Bronchial epithelial cell (primary cell): ENCODE results near the gene DISC1. TPM values are rescaled to one million over a fixed set of nuclear protein-coding genes. Genes with fewer than 3 reads are reported as not detected.
"Not testable (repeated sequence)": the region's sequence is repeated elsewhere in the genome, so short reads cannot be mapped to it uniquely, and the experiment has no call there.

Source experiments
- DNase-seq: peaks from one replicate; pipeline ENCODE4 v3.0.0-alpha.2; 2010; ENCODE audit warnings: low read depth
- FAIRE-seq: peaks from 2 replicates; lab custom pipeline; 2011; peaks lifted over from hg19 to GRCh38; lab: Jason Lieb, UNC
- H3K27me3 ChIP-seq: 2 replicates; pipeline ENCODE4 v1.5.1; 2011; ENCODE audit warnings: low read length; ENCODE audit not compliant: control insufficient read depth, insufficient read depth
- H3K36me3 ChIP-seq: 2 replicates; pipeline ENCODE4 v1.5.1; 2011; ENCODE audit warnings: low read length; ENCODE audit not compliant: control insufficient read depth, insufficient read depth
- H3K4me3 ChIP-seq: 2 replicates; pipeline ENCODE4 v1.5.1; 2011; ENCODE audit warnings: mild to moderate bottlenecking, low read depth, low read length, control low read depth
- total RNA-seq: library from RNA; depleted of rRNA; stranded (reverse); fragments of >200 nt; gene quantifications from 2 replicates; pipeline ENCODE4 v1.2.1, GENCODE V29; 2014
- TF ChIP-seq, protein P1 (sequence below): IDR thresholded peaks from 2 replicates; pipeline ENCODE4 v1.5.1; 2011; ENCODE audit warnings: mild to moderate bottlenecking, moderate library complexity, low read length, control low read depth, inconsistent platforms; ENCODE audit not compliant: insufficient read depth, severe bottlenecking

The DISC1 gene
- total RNA-seq, 1 donor from 2014 or later = 0.79 TPM

GRCh38 chr1:231666220-231666936 is 39.8 kb downstream of the DISC1 start:
- FAIRE-seq = no peak
- no peaks in the 10 kb centered on the region for H3K27me3 ChIP-seq
- no peaks in the 10 kb centered on the region for H3K36me3 ChIP-seq
- TF ChIP-seq, protein P1, sequence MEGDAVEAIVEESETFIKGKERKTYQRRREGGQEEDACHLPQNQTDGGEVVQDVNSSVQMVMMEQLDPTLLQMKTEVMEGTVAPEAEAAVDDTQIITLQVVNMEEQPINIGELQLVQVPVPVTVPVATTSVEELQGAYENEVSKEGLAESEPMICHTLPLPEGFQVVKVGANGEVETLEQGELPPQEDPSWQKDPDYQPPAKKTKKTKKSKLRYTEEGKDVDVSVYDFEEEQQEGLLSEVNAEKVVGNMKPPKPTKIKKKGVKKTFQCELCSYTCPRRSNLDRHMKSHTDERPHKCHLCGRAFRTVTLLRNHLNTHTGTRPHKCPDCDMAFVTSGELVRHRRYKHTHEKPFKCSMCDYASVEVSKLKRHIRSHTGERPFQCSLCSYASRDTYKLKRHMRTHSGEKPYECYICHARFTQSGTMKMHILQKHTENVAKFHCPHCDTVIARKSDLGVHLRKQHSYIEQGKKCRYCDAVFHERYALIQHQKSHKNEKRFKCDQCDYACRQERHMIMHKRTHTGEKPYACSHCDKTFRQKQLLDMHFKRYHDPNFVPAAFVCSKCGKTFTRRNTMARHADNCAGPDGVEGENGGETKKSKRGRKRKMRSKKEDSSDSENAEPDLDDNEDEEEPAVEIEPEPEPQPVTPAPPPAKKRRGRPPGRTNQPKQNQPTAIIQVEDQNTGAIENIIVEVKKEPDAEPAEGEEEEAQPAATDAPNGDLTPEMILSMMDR = no peak
- no peak for DNase-seq
- no peak overlapping the region for H3K4me3 ChIP-seq

- no peak overlapping the region for H3K4me3 ChIP-seq
- no peaks in the 10 kb centered on the region for H3K27me3 ChIP-seq
- DNase-seq = no peak
- FAIRE-seq = no peak
- no peaks in the 10 kb centered on the region for H3K36me3 ChIP-seq
- TF ChIP-seq, protein P1 = no peak
These were observed 40.5 kb downstream of the DISC1 start for GRCh38 chr1:231666937-231667608.

DNA sequence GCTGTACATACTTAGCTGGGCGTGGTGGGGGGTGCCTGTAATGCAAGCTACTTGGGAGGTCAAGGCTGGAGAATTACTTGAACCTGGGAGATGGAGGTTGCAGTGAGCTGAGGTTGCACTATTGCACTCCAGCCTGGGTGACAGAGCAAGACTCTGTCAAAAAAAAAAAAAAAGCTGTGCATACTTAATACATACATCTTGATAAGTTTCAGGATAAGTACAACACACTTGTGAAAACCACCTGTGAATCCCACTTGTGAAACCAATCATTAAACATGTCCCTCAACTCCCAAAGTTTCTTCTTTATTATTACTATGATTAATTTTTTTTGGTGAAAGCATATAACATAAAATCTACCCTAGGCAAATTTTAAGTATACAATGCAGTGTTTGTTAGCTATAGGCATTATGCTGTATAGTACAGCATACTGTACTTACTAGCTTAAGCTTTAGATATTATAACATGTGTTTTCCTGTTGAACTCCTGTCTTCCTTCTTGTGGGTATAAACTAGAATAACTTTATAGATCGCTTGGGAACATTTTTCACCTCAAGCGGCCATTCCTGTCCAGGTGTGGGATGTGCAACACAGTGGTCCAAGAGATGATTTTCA is 41.4 kb downstream of the DISC1 start:
- no peaks in the 10 kb centered on the region for H3K36me3 ChIP-seq
- no peak for DNase-seq
- no peak for FAIRE-seq
- no peaks in the 10 kb centered on the region for H3K27me3 ChIP-seq
- TF ChIP-seq, protein P1 = no peak
- no peak overlapping the region for H3K4me3 ChIP-seq

DNA sequence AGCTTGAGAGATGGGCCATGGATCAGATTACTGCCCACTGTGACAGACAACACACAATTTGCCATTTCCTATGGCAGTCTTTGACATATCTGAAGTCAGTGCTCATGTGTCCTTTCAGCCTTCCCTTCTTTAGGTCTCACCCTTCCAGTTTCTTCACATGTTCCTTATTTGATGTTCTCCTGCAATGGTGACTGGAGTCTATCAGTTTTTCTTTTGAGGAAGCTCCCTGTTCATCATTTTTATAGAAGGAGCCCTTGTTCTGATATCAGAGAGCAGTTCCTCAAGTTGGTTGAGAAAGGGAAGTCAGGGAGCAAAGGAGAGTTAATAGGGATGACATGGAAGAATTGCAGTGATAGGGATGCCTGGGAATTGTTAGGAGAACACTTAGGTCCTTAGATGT is 42.2 kb downstream of the DISC1 start:
- TF ChIP-seq, protein P1 = no peak

DNA sequence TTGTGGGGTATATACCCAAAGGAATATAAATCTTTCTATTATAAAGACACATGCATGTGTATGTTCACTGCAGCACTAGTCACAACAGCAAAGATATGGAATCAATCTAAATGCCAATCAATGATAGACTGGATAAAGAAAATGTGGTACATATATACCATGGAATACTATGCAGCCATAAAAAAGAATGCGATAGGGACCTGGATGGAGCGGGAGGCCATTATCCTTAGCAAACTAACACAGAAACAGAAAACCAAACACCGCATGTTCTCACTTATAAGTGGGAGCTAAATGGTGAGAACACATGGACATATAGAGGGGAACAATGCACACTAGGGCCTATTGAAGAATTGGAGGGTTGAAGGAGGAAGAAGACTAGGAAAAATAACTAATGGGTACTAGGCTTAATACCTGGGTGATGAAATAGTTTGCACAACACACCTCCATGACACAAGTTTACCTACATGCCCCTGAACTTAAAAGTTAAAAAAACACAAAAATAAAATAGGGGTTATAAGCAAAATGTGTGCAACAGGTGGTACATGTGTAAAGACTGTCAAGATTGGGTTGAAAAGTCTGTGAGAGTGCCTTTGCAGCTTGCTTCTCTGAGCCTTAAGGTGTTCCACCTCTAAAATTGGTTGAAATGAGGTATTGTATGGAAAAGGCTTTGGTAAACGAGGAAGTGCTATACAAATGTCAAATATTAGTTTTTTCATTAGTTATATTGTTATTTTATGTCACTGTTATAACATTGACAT is 43.5 kb downstream of the DISC1 start:
- H3K36me3 ChIP-seq, H3K27me3 ChIP-seq, FAIRE-seq, H3K4me3 ChIP-seq, DNase-seq: not testable (repeated sequence)

More for the DNA sequence above, 42.2 kb downstream of the DISC1 start:
- no peaks in the 10 kb centered on the region for H3K27me3 ChIP-seq
- FAIRE-seq = no peak
- DNase-seq = no peak
- H3K4me3 ChIP-seq = no peak overlapping the region
- H3K36me3 ChIP-seq = no peaks in the 10 kb centered on the region
